Smooth muscle cell (in vitro differentiated cells): ENCODE data around the gene TCF19. TPM values are rescaled to one million over a fixed set of nuclear protein-coding genes. Genes with fewer than 3 reads are reported as not detected.

Experiments
- DNase-seq: peaks from one replicate; lab custom pipeline; 2025; ENCODE audit not compliant: unreplicated experiment; lab: John Stamatoyannopoulos, UW
- H2AFZ ChIP-seq: fragments of 200-600 bp; sonication (generic); 2 replicates; pipeline ENCODE4 v1.6.0; 2016; ENCODE audit warnings: antibody characterized with exemption, low read depth, mild to moderate bottlenecking
- H3F3A ChIP-seq: fragments of 200-600 bp; sonication (generic); 2 replicates; pipeline ENCODE4 v1.6.0; 2017; ENCODE audit warnings: antibody characterized with exemption, low read depth
- H3K27ac ChIP-seq: fragments of 200-600 bp; sonication (generic); 2 replicates; pipeline ENCODE4 v1.5.1; 2016; ENCODE audit warnings: low read depth, mild to moderate bottlenecking
- H3K27me3 ChIP-seq: fragments of 200-600 bp; sonication (generic); 2 replicates; pipeline ENCODE4 v1.6.1; 2016; ENCODE audit warnings: low read depth, mild to moderate bottlenecking
- H3K36me3 ChIP-seq: fragments of 200-600 bp; sonication (generic); 2 replicates; pipeline ENCODE4 v1.5.1; 2016; ENCODE audit warnings: low read depth
- H3K4me1 ChIP-seq: fragments of 200-600 bp; sonication (generic); 2 replicates; pipeline ENCODE4 v1.5.1; 2016; ENCODE audit warnings: low read depth
- H3K4me2 ChIP-seq: fragments of 200-600 bp; sonication (generic); 2 replicates; pipeline ENCODE4 v1.6.0; 2016; ENCODE audit warnings: mild to moderate bottlenecking
- H3K4me3 ChIP-seq: fragments of 200-600 bp; sonication (generic); 2 replicates; pipeline ENCODE4 v1.5.1; 2016; ENCODE audit warnings: mild to moderate bottlenecking
- H3K79me2 ChIP-seq: fragments of 200-600 bp; sonication (generic); 2 replicates; pipeline ENCODE4 v1.6.0; 2016; ENCODE audit warnings: low read depth, mild to moderate bottlenecking
- H3K9ac ChIP-seq: fragments of 200-600 bp; sonication (generic); 2 replicates; pipeline ENCODE4 v1.6.0; 2016; ENCODE audit warnings: low read depth
- H3K9me3 ChIP-seq: fragments of 200-600 bp; sonication (generic); replicated peaks from 2 replicates; pipeline ENCODE4 v1.5.1; 2016; ENCODE audit warnings: low read depth
- H4K20me1 ChIP-seq: fragments of 200-600 bp; sonication (generic); 2 replicates; pipeline ENCODE4 v1.6.0; 2016; ENCODE audit warnings: low read depth
- WGBS: methylation state at CpG from one replicate; pipeline ENCODE4 v1.1.7; 2016; ENCODE audit warnings: low lambda C conversion rate; 5-methylcytosine and 5-hydroxymethylcytosine counted together
- polyA plus RNA-seq: library from polyadenylated mRNA; unstranded; fragments of >200 nt; fragmentation: Nextera tagmentation; extraction: Ambion mirVana; gene quantifications from 2 replicates; pipeline ENCODE4 v1.2.1, GENCODE V29; 2016
- total RNA-seq: library from RNA; depleted of rRNA; stranded (reverse); fragments of >200 nt; gene quantifications from 2 replicates; pipeline ENCODE4 v1.2.3, GENCODE V29; 2014
- TF ChIP-seq, protein P1 (sequence below): fragments of 200-600 bp; sonication (generic); IDR thresholded peaks from 2 replicates; pipeline ENCODE4 v1.5.1; 2017; ENCODE audit warnings: borderline replicate concordance, mild to moderate bottlenecking, antibody characterized with exemption; ENCODE audit not compliant: insufficient read depth, poor library complexity, severe bottlenecking

TCF19 gene
- total and polyA plus RNA-seq, 2 experiments from 2014 or later = 7.8 to 10.5 TPM

- 42% methylated on average over 9 of the region's 9 CpGs for WGBS
- H3K9ac ChIP-seq = no peak within 1 kb of the TSS
Measured at GRCh38 chr6:31170600-31170881, 12.2 kb downstream of the TCF19 start, which contains the start of gene POU5F1. TSS of gene POU5F1 (minus strand) at chr6:31170682. CDS start at chr6:31170620, 62 bp downstream.

GRCh38 chr6:31170987-31171671, 12.7 kb downstream of the TCF19 start:
- peaks cover 27% of the 10 kb centered on the region for H3K27me3 ChIP-seq
- TF ChIP-seq, protein P1, sequence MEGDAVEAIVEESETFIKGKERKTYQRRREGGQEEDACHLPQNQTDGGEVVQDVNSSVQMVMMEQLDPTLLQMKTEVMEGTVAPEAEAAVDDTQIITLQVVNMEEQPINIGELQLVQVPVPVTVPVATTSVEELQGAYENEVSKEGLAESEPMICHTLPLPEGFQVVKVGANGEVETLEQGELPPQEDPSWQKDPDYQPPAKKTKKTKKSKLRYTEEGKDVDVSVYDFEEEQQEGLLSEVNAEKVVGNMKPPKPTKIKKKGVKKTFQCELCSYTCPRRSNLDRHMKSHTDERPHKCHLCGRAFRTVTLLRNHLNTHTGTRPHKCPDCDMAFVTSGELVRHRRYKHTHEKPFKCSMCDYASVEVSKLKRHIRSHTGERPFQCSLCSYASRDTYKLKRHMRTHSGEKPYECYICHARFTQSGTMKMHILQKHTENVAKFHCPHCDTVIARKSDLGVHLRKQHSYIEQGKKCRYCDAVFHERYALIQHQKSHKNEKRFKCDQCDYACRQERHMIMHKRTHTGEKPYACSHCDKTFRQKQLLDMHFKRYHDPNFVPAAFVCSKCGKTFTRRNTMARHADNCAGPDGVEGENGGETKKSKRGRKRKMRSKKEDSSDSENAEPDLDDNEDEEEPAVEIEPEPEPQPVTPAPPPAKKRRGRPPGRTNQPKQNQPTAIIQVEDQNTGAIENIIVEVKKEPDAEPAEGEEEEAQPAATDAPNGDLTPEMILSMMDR = no peak
- H3K4me3 ChIP-seq = no peak overlapping the region
- WGBS = 77% methylated on average over 10 of the region's 10 CpGs
- no peaks in the 10 kb centered on the region for H4K20me1 ChIP-seq
- H3F3A ChIP-seq = no peaks in the 10 kb centered on the region
- H3K4me1 ChIP-seq = peaks cover 6% of the 10 kb centered on the region
- no peaks in the 10 kb centered on the region for H3K9me3 ChIP-seq
- H3K79me2 ChIP-seq = no peaks in the 10 kb centered on the region
- H3K27ac ChIP-seq = no peak overlapping the region
- no peak for DNase-seq
- no peak overlapping the region for H2AFZ ChIP-seq
- no peak overlapping the region for H3K4me2 ChIP-seq
- H3K36me3 ChIP-seq = no peaks in the 10 kb centered on the region
- H3K9ac ChIP-seq = no peak overlapping the region

More at GRCh38 chr6:31170600-31170881, 12.2 kb downstream of the TCF19 start, which contains the start of gene POU5F1:
- Histone ChIP-seq H3K79me2 (no peaks in the 10 kb centered on the region), H3K4me3 (no peak within 1 kb of the TSS), H3K27me3 (peaks cover 27% of the 10 kb centered on the region), H3K9me3 (no peaks in the 10 kb centered on the region), H4K20me1 (no peaks in the 10 kb centered on the region), H3K27ac (no peak within 1 kb of the TSS), H3K4me2 (no peak within 1 kb of the TSS), H3K4me1 (peaks cover 6% of the 10 kb centered on the region), H2AFZ (no peak within 1 kb of the TSS), H3K36me3 (no peaks in the 10 kb centered on the region), H3F3A (no peaks in the 10 kb centered on the region)
- TF ChIP-seq, protein P1 = no peak
- DNase-seq = no peak

GRCh38 chr6:31171931-31172905, 13.8 kb downstream of the TCF19 start:
- H3K4me1 ChIP-seq = peaks cover 6% of the 10 kb centered on the region
- no peaks in the 10 kb centered on the region for H4K20me1 ChIP-seq
- H3F3A ChIP-seq = no peaks in the 10 kb centered on the region
- H3K9me3 ChIP-seq = no peaks in the 10 kb centered on the region
- WGBS = 36% methylated on average over 16 of the region's 16 CpGs
- no peak overlapping the region for H2AFZ ChIP-seq
- DNase-seq = no peak
- TF ChIP-seq, protein P1 = no peak
- H3K27ac ChIP-seq = no peak overlapping the region
- no peaks in the 10 kb centered on the region for H3K36me3 ChIP-seq
- H3K9ac ChIP-seq = no peak overlapping the region
- peaks cover 27% of the 10 kb centered on the region for H3K27me3 ChIP-seq
- no peak overlapping the region for H3K4me3 ChIP-seq
- no peaks in the 10 kb centered on the region for H3K79me2 ChIP-seq
- no peak overlapping the region for H3K4me2 ChIP-seq
